HG03571 (cell line): ENCODE measurements around the gene KCTD10.

Experiments
- ATAC-seq: cut with Tn5 transposase; IDR thresholded peaks from one replicate; pipeline ENCODE4 v1.9.1; 2021; ENCODE audit not compliant: unreplicated experiment

The KCTD10 gene

DNA sequence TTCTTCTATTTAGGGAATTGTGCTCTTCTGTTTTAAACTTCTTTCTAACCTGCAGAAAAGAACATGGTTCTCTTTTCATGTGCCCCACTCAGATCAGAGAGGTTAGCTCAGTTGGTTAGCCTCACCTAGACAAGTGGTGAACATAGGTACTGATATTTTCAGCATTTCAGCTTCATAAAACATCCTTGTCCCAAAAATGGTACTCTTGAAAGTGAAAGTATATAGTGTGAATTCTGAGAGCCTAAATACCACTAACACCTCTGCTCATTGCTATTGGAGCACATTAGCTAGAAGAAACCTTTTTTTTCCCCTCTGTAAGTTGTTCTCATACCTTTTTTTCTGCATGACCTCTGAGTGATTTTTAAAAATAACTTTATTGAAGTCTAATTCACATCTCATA, 17.9 kb upstream of the KCTD10 start:
- ATAC-seq, result no peak

DNA sequence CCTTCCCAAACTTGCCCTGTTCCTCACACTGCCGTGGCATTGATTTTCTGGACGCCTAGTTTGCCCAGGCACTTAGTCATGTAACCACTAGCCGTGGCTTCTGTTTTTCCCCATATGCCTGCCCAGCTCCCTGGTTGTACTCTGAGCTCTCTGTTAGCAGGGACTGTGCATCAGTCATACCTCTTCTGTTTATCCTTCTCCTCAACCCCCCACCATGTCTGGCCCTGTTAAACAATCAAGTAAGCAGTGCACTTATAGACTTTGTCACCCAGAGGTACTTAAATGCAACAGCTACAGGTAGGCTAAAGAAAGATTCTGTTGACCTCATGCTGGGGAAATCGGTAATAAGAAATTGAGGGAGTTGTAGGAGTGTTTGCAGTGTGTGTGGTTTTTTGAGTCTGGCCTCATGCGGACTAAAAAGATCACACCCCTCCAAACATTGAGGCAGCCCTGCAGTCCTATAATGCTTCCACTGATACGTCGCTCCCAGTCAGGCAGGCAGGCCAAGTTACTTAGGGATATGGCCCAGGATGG, 17.3 kb upstream of the KCTD10 start:
- no peak for ATAC-seq

DNA sequence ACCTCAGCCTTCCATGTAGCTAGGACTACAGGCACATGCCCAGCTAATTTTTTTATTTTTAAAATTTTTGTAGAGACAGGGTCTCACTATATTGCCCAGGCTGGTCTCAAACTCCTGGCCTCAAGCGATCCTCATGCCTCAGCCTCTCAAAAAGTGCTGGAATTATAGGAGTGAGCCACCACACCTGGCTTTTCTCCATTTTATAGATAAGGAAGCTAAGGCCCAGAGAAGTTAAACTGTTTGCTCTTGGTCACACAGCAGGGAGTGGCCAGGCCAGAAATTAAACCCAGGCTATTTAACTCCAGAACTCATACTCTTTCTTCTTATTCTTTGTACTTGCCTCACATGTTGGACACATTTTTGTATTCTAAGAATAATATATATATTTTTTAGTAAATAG, 16.8 kb upstream of the KCTD10 start:
- no peak for ATAC-seq

DNA sequence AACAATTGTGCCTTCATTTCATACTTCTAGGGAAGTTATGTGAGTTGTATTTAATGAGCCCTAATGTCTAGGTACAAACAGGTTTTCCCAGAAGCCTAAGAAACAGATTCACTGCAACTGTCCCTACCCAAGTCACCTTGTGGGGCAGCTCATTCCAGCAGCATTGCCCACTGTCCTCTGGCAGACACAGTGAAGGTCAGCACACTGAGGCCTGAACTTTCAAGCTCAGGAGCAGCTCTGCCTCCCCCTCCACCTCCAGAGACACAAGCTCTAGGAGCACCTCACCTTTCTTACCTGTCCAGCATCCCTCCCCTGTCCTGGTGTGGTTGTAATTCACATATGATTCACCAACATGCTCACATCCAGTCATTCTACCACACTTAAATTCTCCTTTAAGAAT, 16.0 kb upstream of the KCTD10 start:
- ATAC-seq, result no peak

DNA sequence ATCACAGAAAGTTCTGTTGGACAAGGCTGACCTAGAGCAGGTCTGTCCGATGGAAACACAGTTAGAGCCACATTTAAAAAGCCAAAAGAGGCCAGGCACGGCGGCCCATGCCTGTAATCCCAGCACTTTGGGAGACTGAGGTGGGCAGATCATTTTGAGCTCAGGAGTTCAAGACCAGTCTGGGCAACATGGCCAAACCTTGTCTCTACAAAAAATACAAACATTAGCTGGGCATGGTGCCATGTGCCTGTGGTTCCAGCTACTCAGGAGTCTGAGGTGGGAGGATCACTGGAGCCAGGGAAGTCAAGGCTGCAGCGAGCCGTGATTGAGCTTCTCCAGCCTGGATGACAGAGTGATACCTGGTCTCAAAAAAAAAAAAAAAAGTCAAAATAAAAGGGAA, 15.3 kb upstream of the KCTD10 start:
- no peak for ATAC-seq

GRCh38 chr12:109491671-109492070, 14.6 kb upstream of the KCTD10 start:
- no peak for ATAC-seq

DNA sequence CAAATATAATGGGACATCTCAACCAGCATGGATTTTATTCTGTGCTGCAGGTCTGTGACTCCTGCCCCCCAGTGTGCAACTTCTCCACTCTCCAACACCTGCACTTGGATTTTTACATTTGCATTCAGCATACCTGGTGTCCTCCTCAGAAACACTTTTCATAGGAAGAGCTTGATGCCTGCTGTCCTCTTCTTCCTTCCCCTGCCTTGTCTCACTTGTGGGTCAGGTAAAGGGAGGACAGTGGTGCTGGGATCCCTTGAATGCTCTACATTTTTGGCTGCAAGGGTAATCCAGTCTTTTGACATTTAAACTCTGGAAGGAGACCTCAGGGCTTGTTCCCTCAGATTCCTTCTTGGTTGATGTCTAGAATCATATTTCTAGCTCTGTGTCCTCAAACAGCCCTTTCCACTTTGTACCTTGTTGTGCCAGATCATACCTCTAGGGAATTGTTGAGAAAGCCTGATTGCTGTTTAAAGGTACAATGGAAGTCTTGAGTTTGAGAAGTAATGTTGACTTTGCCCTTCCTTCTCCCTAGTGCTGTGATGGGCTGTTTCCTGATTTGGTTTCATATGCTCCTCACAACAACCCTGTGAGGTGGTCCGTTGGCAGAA, 13.0 kb upstream of the KCTD10 start:
- ATAC-seq, result no peak

DNA sequence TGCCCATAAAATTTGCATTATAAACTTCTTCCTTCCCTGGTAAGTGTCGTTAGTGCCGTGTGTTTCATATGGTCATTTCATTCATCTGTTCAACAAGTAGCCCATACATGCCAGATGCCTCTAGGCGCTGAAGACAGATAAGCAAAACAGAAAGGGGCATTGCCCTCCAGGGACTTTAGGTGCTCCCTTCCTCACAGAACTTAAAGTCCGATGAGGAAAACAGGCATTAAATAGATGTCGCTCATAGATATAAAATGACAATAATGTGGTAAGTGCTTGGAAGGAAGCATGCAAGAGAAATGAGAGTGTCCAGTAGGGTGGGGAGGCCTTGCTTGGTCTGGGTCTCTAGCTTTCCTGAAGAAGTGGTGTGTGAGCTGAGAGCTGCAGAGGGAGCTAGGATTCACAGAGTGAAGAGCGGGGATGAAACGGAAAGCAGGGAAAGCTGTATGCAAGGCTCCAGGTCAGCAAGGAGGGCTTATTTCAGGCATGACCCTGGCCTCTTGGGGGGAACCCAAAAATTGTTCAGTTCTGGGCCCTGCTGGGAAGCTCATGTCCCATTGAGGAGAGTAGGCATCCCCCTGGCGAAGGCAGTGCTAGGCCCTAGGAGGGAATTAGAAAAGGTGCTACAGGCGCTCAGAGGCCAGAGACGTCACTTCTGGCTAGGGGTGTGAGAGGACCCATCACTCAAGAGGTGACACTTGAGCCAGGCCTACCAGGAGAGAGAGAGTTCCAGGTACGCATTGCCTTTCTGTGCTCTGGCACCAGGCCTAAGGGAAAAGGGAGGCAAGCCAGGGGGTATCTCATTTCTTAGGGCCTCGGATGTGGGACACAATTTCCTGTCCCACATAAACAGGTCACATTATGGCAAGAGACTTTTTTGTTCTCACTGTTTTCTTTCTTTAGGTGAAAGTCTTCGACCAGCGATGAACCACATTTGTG, 12.2 kb upstream of the KCTD10 start:
- ATAC-seq, result no peak

DNA sequence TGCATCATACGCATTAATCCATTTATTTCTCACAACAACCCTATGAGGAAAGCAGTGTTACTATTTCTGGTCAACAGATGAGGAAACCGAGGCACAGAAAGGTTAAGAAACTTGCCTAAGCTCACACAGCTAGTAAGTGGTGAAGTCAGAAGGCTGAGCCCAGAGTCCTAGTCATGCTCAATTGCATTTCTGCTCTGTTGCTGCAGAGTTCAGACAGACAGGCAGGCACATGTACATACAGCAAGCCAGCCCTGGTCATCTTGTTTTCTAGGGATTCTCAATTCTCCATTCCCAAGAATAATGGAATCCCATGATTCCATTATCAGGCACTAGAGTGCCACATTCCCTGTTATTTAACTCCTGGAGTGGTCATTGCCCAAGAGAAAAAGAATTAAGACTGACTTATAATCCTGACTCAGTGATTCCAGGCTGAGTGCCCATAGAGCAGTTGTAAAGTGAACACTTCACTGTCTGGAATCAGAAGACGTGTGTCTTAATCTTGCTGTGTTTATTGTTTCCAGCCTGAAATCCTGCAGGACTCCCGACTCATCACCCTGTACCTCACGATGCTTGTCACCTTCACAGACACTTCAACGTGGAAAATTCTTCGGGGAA, 11.1 kb upstream of the KCTD10 start:
- ATAC-seq, result no peak

- ATAC-seq, result no peak
Observed at GRCh38 chr12:109487181-109488050, 10.3 kb upstream of the KCTD10 start.

- ATAC-seq, result no peak
Observed at GRCh38 chr12:109485201-109485600, 8.1 kb upstream of the KCTD10 start.

DNA sequence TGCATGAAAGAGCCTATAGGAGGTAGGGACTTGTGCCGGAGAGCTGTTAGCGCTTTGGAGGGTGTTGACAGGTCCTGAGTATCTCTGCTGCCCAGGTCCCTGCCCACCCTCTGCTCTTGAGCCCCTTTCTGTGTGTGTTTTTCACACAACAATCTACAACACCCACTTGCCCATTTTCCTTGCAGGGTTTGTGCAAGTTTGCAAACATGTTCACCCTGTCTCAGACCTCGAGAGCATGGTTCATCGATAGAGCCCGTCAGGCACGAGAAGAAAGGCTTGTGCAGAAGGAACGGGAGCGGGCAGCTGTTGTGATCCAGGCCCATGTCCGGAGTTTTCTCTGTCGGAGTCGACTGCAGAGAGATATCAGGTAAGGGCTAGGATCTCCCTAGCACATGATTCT, 6.2 kb upstream of the KCTD10 start:
- no peak for ATAC-seq

DNA sequence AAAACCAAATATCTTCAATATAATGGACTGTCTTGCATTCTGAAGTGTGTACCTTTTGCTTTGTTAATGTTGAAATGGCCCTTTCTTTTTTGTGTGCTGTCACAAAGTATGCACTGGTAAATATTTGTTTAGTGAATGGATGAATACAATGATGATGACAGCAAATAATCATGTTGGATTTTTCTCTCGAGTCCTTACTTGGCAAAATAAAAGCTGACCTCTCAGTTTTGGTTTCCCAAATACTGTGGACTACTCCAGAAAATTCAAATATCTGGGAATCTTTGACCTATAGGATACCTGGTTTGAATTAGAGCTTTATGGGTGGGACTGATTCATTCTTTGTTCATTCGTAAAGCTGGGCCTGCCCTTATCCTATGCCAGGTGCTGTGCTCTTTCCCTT, 5.8 kb upstream of the KCTD10 start:
- ATAC-seq, result no peak

- no peak for ATAC-seq
Observed at GRCh38 chr12:109482491-109482890, 5.4 kb upstream of the KCTD10 start.

- ATAC-seq, result no peak
Observed at GRCh38 chr12:109481863-109482262, 4.8 kb upstream of the KCTD10 start.

- ATAC-seq, result no peak
Observed at GRCh38 chr12:109480356-109480755, 3.3 kb upstream of the KCTD10 start.

DNA sequence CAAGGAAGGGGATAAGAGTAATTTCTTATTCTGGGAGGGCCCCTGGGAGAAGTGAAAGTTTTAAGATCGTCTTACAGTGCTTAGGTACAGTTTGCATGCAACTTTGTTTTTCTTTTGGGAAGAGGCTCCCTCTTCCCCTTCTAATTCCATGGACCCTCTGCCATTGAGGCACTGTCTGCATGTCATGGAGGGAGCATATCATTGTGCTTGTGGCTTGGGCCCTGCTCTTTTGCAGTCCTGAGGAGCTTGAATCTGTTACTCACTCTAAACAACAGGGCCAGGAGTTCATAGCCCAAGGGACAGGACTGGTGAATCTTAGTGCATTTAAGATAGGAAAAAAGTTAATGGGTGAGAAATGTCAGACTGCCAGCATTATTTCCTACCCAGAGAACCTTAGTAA, 2.7 kb upstream of the KCTD10 start:
- ATAC-seq, result no peak

GRCh38 chr12:109477963-109478315, 839 bp upstream of the KCTD10 start:
- no peak for ATAC-seq

DNA sequence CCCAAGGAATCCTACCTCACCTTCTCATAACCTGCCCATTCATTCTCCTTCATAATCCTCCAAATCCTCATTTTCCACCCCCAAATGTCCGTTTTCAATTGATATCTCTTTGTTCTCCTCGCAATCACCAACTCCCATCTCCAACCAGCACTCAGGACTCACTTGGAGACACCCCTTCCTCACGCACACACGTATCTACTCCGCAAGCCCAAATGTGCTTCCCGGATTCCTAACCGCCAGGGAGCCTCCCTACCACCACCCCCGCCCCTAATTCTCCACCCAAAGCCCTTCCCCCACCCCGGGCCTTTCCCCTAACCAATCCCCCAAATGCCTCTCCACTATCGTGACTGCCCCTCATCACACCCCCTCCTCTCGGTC, 304 bp downstream of the KCTD10 start:
- no peak for ATAC-seq

DNA sequence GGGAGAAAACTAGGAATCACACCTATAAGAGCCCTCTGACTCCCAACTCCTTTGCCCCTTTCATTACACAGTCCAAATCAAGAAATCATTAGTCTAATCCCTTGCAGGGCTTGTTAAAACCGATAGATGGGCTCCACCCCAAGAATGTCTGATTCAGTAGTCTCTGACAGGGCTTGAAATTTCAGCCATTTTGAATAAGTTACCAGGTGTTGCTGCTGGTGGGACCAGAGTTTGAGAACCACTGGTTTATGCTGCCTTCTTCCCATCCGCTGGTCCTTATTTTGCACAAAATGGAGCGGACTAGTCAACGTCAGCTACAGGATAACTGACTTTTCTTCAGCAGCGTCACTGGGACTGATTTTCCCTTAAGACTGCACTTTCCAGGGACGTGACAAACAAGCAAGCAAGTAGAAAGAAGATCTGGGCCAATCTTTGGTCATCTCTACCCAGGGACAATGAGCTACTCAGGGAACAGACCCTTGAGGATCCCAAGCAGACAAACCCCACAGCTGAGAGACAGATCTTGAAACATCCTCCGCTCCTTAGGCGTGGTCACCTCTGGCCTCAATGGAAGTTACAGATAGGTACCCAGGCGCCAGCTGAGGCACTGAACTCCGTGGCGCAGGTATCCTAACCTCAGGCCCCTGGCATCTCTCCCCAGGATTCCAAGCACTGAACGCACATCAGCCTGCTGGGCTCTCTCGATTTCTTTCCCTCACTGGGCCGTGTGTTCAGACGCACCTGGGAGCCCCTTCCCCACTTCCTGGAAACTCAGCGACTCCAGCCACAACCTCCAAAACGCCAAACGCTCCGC, 900 bp downstream of the KCTD10 start:
- no peak for ATAC-seq
